Measurements from ENCODE around the gene FGD6. TPM values are rescaled to one million over a fixed set of nuclear protein-coding genes. Genes with fewer than 3 reads are reported as not detected.

FGD6 gene
- total and polyA plus RNA-seq, 12 donors: 1.2 to 33.4 (median 21.6) TPM

DNA sequence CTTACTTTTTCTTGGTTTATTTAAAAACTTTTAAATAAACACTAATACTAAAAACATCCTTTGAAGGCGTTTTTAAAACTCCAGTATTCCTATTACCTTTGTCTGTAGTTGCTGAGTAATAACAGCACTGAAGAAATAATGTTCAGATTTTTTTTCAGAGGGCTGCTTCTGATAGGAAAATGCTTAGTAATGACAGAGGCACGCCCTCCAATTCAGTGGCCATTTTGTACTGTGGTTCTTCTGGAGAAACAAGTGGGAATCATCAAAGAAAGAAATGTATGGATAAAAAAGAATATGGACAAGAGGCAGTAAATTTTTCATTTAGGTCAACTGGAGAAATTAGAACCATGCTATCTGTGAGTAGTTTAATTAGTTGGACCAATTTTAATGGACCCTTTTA, 13.9 kb upstream of the FGD6 start:
- Histone ChIP-seq H3K9me3 (no peaks in the 10 kb centered on the region), H3K4me3 (no peak overlapping the region), H3K27me3 (no peaks in the 10 kb centered on the region), H3K4me1 (peaks cover 0 to 51% (median 32%) of the 10 kb centered on the region in 9 donors), H3K36me3 (peaks cover 0 to 6% (median 0%) of the 10 kb centered on the region in 9 donors), H3K27ac (peak overlapping the region in 1 of 10 donors; percentile 19)
- ATAC-seq (no peak), DNase-seq (no peak)
- 75% methylated on average over 2 of the region's 2 CpGs for WGBS, 2 donors
- TF ChIP-seq, protein P1, sequence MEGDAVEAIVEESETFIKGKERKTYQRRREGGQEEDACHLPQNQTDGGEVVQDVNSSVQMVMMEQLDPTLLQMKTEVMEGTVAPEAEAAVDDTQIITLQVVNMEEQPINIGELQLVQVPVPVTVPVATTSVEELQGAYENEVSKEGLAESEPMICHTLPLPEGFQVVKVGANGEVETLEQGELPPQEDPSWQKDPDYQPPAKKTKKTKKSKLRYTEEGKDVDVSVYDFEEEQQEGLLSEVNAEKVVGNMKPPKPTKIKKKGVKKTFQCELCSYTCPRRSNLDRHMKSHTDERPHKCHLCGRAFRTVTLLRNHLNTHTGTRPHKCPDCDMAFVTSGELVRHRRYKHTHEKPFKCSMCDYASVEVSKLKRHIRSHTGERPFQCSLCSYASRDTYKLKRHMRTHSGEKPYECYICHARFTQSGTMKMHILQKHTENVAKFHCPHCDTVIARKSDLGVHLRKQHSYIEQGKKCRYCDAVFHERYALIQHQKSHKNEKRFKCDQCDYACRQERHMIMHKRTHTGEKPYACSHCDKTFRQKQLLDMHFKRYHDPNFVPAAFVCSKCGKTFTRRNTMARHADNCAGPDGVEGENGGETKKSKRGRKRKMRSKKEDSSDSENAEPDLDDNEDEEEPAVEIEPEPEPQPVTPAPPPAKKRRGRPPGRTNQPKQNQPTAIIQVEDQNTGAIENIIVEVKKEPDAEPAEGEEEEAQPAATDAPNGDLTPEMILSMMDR (IDR thresholded peaks at IDR 0.05): no peak
- intact Hi-C loops (cut with DNase I): no loop called here

DNA sequence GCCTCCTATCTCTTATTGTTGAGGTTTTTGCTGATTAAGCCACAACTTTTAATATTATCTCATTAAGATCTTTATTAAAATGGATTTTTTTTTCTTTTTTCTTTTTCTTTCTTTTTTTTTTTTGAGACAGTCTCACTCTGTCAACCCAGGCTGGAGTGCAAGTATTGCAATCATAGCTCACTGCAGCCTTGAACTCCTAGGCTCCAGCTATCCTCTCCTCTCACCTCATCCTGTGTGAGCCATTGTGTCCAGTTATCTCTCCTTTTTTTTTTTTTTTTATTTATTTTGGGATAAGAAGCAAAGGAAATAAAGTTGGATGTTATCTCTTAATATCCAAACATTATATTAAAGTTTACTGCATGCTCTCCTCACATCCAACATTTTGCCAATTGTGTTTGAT, 13.0 kb upstream of the FGD6 start:
- Histone ChIP-seq H3K4me3 (no peak overlapping the region), H3K36me3 (peaks cover 0 to 15% (median under 1%) of the 10 kb centered on the region in 9 donors), H3K4me1 (peaks cover 0 to 60% (median 32%) of the 10 kb centered on the region in 9 donors), H3K9me3 (no peaks in the 10 kb centered on the region), H3K27ac (peak overlapping the region in 1 of 10 donors; percentile 19), H3K27me3 (no peaks in the 10 kb centered on the region)
- ATAC-seq (no peak), DNase-seq (no peak)
- TF ChIP-seq, protein P1 (IDR thresholded peaks at IDR 0.05): no peak
- intact Hi-C loops (cut with DNase I): no loop called here

GRCh38 chr12:95229636-95230035, 12.4 kb upstream of the FGD6 start:
- no peak overlapping the region for H3K4me3 ChIP-seq
- intact Hi-C loops (cut with DNase I): loop anchor here in 1 of 10 donors (5.0 kb wide), 1 partner anchor 33 kb away; no protein-coding TSS in a partner anchor
- no peak overlapping the region for H3K27ac ChIP-seq
- ATAC-seq (no peak), DNase-seq (no peak)
- H3K4me1 ChIP-seq: peaks cover 0 to 60% (median 32%) of the 10 kb centered on the region in 9 donors
- 90 to 94% methylated on average over 7 of the region's 7 CpGs for WGBS, 2 donors
- TF ChIP-seq, protein P1 (IDR thresholded peaks at IDR 0.05): no peak
- H3K36me3 ChIP-seq: peaks cover 0 to 21% (median 5%) of the 10 kb centered on the region in 9 donors
- H3K27me3 ChIP-seq: no peaks in the 10 kb centered on the region
- no peaks in the 10 kb centered on the region for H3K9me3 ChIP-seq

- 89 to 92% methylated on average over 2 of the region's 2 CpGs for WGBS, 2 donors
- no peak overlapping the region for H3K27ac ChIP-seq
- intact Hi-C loops (cut with DNase I): loop anchor here in 1 of 10 donors (5.0 kb wide), 1 partner anchor 34 kb away; no protein-coding TSS in a partner anchor
- no peaks in the 10 kb centered on the region for H3K9me3 ChIP-seq
- H3K27me3 ChIP-seq: no peaks in the 10 kb centered on the region
- no peak overlapping the region for H3K4me3 ChIP-seq
- ATAC-seq: no peak
- peaks cover 0 to 64% (median 35%) of the 10 kb centered on the region in 9 donors for H3K4me1 ChIP-seq
- no peak for DNase-seq
- H3K36me3 ChIP-seq: peaks cover 0 to 22% (median 9%) of the 10 kb centered on the region in 9 donors
- TF ChIP-seq, protein P1 (IDR thresholded peaks at IDR 0.05): no peak
Measured at GRCh38 chr12:95228617-95229016, 11.3 kb upstream of the FGD6 start.
